Panc1 (cell line): ENCODE results near the gene S100A16.

Experiments used
- CTCF ChIP-seq: fragments of 450-650 bp; IDR thresholded peaks from 2 replicates; pipeline ENCODE4 v1.5.1; 2017; ENCODE audit warnings: mild to moderate bottlenecking
- REST ChIP-seq, 2 experiments: IDR thresholded peaks; 2 replicates each; pipeline ENCODE4 v1.6.1; 2011 to 2012; ENCODE audit warnings: low read depth in 2 of 2, control low read depth in 1 of 2, low read length in 1 of 2, mild to moderate bottlenecking in 1 of 2, moderate library complexity in 1 of 2; ENCODE audit not compliant: insufficient read depth in 1 of 2
- TCF7L2 ChIP-seq: IDR thresholded peaks from 2 replicates; pipeline ENCODE4 v1.6.1; 2011; ENCODE audit warnings: mild to moderate bottlenecking, low read depth, low read length, inconsistent platforms

- no peak for TF ChIP-seq CTCF
- TF ChIP-seq TCF7L2 = no peak
- TF ChIP-seq REST (IDR thresholded peaks at IDR 0.05; ENCODE audit: insufficient read depth in 1 of 2, low read depth in 2 of 2, low read length in 1 of 2) = no peak
These were observed 42.1 kb downstream of the S100A16 start for GRCh38 chr1:153570874-153571273.
